ENCODE results near the gene UBTF. TPM values are rescaled to one million over a fixed set of nuclear protein-coding genes. Genes with fewer than 3 reads are reported as not detected.
"Not testable (repeated sequence)": the region's sequence is repeated elsewhere in the genome, so short reads cannot be mapped to it uniquely, and the experiment has no call there.

Gene UBTF
- total RNA-seq, 1 donor from 2014 or later: 34.3 TPM

GRCh38 chr17:44247876-44248736, 28.6 kb upstream of the UBTF start:
- ATAC-seq: no peak
- no peak for DNase-seq (ENCODE audit: low spot score)

GRCh38 chr17:44247440-44247841, 28.0 kb upstream of the UBTF start:
- ATAC-seq: peak; percentile 92
- DNase-seq (ENCODE audit: low spot score): peak; percentile 89

GRCh38 chr17:44241106-44241624, 21.7 kb upstream of the UBTF start:
- ATAC-seq: no peak
- DNase-seq (ENCODE audit: low spot score): no peak

GRCh38 chr17:44237886-44238285, 18.4 kb upstream of the UBTF start:
- DNase-seq (ENCODE audit: low spot score); ATAC-seq: not testable (repeated sequence)

GRCh38 chr17:44236444-44236991, 17.0 kb upstream of the UBTF start:
- ATAC-seq: no peak
- DNase-seq (ENCODE audit: low spot score): no peak

GRCh38 chr17:44235583-44235936, 16.1 kb upstream of the UBTF start:
- no peak for ATAC-seq
- DNase-seq (ENCODE audit: low spot score): no peak

- DNase-seq (ENCODE audit: low spot score) (no peak), ATAC-seq (no peak)
Measured at GRCh38 chr17:44233582-44233981, 14.1 kb upstream of the UBTF start.

GRCh38 chr17:44232061-44232460, 12.6 kb upstream of the UBTF start:
- ATAC-seq (no peak), DNase-seq (ENCODE audit: low spot score) (no peak)

GRCh38 chr17:44230140-44230539, 10.7 kb upstream of the UBTF start:
- DNase-seq (ENCODE audit: low spot score) (no peak), ATAC-seq (no peak)

GRCh38 chr17:44229090-44229489, 9.6 kb upstream of the UBTF start:
- DNase-seq (ENCODE audit: low spot score) (no peak), ATAC-seq (no peak)

- ATAC-seq (peak; percentile 1), DNase-seq (ENCODE audit: low spot score) (peak; percentile 84)
Measured at GRCh38 chr17:44223541-44224071, 4.1 kb upstream of the UBTF start.

GRCh38 chr17:44222112-44222869, 2.8 kb upstream of the UBTF start:
- DNase-seq (ENCODE audit: low spot score): peak; percentile 84
- peak; percentile 24 for ATAC-seq

- DNase-seq (ENCODE audit: low spot score) (no peak), ATAC-seq (no peak)
Measured at GRCh38 chr17:44221862-44222111, 2.3 kb upstream of the UBTF start.

- ATAC-seq: peak; percentile 49
Measured at GRCh38 chr17:44221084-44221861, 1.8 kb upstream of the UBTF start.

GRCh38 chr17:44220213-44221083, 973 bp upstream of the UBTF start:
- ATAC-seq (peak; percentile 30), DNase-seq (ENCODE audit: low spot score) (peak; percentile 61)

More at GRCh38 chr17:44221084-44221861, 1.8 kb upstream of the UBTF start:
- peak; percentile 86 for DNase-seq (ENCODE audit: low spot score)

GRCh38 chr17:44219108-44219615, 313 bp downstream of the UBTF start:
- ATAC-seq (peak; percentile 40), DNase-seq (ENCODE audit: low spot score) (peak; percentile 76)

- ATAC-seq (peak; percentile 73), DNase-seq (ENCODE audit: low spot score) (peak; percentile 90)
Measured at GRCh38 chr17:44218344-44219107, 949 bp downstream of the UBTF start.

- ATAC-seq (no peak), DNase-seq (ENCODE audit: low spot score) (no peak)
Measured at GRCh38 chr17:44217738-44218343, 1.6 kb downstream of the UBTF start.

Measured in left lobe of liver (tissue), 2 donors.